Stimulated activated CD8-positive, alpha-beta memory T cell treated with anti-CD3 and anti-CD28 coated beads, Interleukin-15, amount 100 ng/mL, for 48 hours (primary cell): ENCODE results near the gene CEACAM3.
A peak's percentile ranks its signal among the peaks of the same experiment; 100 is the strongest.

Experiments
- DNase-seq, 2 donors: peaks; one replicate each; pipeline ENCODE4 v3.0.0-alpha.2; 2020; ENCODE audit warnings: low read depth in 2 of 2

The CEACAM3 gene

GRCh38 chr19:41844601-41845000 lies 48.2 kb downstream of the CEACAM3 start, which contains the start of gene LYPD4:
Gene LYPD4 (minus strand): TSS chr19:41844683. CDS start chr19:41839285, 5,398 bp downstream.
- no peak for DNase-seq

DNA sequence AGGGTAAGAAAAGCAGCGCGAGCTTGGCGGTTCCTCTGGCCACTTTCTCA lies 48.4 kb downstream of the CEACAM3 start, which contains the start of gene DMRTC2:
Gene DMRTC2 (plus strand): TSS at position 42 of the 50 bp plus-strand sequence. CDS start 2,387 bp downstream, outside the sequence.
- DNase-seq = no peak

DNA sequence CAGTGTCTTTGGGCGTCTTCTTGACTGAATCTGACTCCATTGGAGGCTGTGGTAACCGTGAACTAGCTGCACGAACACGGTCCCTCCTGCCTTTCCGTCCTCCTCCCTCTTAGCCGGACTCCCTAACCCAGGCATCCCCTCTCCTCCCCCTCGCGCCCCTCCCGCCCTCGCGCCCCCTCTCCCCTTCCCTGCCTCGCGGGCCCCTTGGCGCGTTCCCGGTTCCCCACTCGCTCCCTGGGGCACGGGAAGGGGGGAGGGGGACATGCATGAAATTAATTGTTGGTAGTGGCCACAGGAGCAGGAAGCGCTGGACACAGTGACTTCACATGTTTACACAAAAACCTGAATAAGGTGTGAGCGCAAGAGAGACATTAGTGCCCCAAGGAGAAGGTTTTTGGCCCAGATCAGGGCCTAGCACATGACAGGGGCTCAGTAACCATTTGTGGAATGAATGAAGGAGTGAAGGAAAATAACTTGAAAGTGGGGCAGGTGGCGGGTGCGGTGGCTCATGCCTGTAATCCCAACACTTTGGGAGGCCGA lies 48.7 kb downstream of the CEACAM3 start:
- no peak for DNase-seq

GRCh38 chr19:41847351-41848105 lies 51.1 kb downstream of the CEACAM3 start:
- DNase-seq = no peak

DNA sequence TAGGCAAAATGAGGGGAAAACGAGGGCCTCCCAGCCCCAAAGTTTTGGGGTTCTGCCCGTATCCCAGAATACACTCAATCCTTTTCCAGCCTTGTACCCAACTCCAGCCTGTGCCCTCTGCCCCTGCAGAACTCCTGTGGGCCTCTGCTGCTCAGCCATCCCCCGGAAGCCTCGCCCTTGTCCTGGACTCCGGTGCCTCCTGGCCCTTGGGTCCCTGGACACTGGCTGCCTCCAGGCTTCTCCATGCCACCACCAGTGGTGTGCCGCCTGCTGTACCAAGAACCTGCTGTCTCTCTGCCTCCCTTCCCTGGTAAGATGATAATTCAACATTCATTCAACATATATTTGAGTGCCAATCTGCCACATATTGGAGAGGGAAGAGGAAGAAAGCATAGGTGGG lies 52.3 kb downstream of the CEACAM3 start:
- no peak for DNase-seq

GRCh38 chr19:41849067-41849466 lies 52.7 kb downstream of the CEACAM3 start:
- no peak for DNase-seq

GRCh38 chr19:41850381-41850780 lies 54.0 kb downstream of the CEACAM3 start:
- no peak for DNase-seq

DNA sequence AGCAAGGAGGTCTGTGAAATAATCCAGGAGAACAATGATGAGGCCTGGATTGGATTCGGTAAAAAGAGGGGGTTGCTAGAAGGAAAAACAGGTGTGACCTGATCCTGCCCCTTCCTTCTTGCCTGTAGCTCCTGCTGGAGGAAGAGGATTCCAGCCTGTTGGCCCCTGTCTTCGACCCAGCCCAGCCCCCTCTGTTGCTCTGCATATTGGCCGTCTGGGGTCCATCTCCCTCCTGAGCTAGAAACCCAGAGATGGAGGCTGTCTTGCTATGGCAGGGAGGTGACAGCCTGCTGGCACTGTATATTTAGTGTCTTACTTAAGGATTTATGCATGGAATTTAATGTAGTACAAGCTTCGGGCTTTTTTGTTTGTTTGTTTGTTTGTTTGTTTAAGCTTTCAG lies 55.1 kb downstream of the CEACAM3 start:
- no peak for DNase-seq

- DNase-seq = no peak
Observed at GRCh38 chr19:41853344-41853743, 57.0 kb downstream of the CEACAM3 start.

GRCh38 chr19:41853768-41854167 lies 57.4 kb downstream of the CEACAM3 start:
- DNase-seq = no peak

DNA sequence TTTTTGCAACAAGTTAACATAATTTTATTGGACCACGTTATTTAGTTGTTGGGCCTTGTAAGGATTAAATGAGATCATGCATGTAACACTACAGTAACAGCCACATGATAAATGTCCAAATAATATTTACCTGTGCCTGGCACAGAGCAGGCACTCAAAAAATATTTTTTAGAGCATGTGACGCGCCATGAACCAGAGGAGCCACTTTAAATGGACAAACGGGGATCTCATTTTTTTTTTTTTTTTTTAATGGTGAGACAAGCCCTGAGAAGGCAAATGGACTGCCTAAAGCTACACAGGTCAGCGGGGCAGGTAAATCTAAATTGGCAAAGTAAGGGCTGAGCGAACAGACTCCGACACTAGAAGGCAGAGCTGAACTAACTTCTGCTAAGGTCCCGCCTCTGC lies 62.8 kb downstream of the CEACAM3 start:
- no peak for DNase-seq

GRCh38 chr19:41859618-41860418 lies 63.4 kb downstream of the CEACAM3 start, which contains the start of gene RPS19:
Gene RPS19 (plus strand): TSS chr19:41860255. CDS start chr19:41860775, 520 bp downstream.
- DNase-seq = peak; percentile 95

GRCh38 chr19:41860419-41861115 lies 64.2 kb downstream of the CEACAM3 start:
- DNase-seq = no peak
